SJCRH30 (cell line): ENCODE data around the gene IDH1. TPM values are rescaled to one million over a fixed set of nuclear protein-coding genes. Genes with fewer than 3 reads are reported as not detected.
A peak's percentile ranks its signal among the peaks of the same experiment; 100 is the strongest.

Experiments used
- DNase-seq, 2 experiments: peaks; one replicate each; pipeline ENCODE4 v3.0.0-alpha.2; 2015 to 2020
- H3K27ac ChIP-seq: fragments of 250-450 bp; sonication (Bioruptor Pico); 2 replicates; pipeline ENCODE4 v1.5.1; 2020; ENCODE audit warnings: mild to moderate bottlenecking, moderate library complexity
- H3K27me3 ChIP-seq: fragments of 250-450 bp; sonication (Bioruptor Pico); 2 replicates; pipeline ENCODE4 v1.5.1; 2020; ENCODE audit warnings: mild to moderate bottlenecking, moderate library complexity
- H3K36me3 ChIP-seq: fragments of 250-450 bp; sonication (Bioruptor Pico); 2 replicates; pipeline ENCODE4 v1.5.1; 2020; ENCODE audit warnings: mild to moderate bottlenecking, moderate library complexity
- H3K4me1 ChIP-seq: fragments of 250-450 bp; sonication (Bioruptor Pico); 2 replicates; pipeline ENCODE4 v1.5.1; 2020; ENCODE audit warnings: mild to moderate bottlenecking, moderate library complexity
- H3K4me3 ChIP-seq: fragments of 250-450 bp; sonication (Bioruptor Pico); 2 replicates; pipeline ENCODE4 v1.5.1; 2020; ENCODE audit warnings: mild to moderate bottlenecking, moderate library complexity
- H3K9me3 ChIP-seq: fragments of 250-450 bp; sonication (Bioruptor Pico); replicated peaks from 2 replicates; pipeline ENCODE4 v1.5.1; 2020; ENCODE audit warnings: mild to moderate bottlenecking, moderate library complexity
- total RNA-seq: library from RNA; depleted of rRNA; stranded (reverse); fragments of >200 nt; shearing (Covaris generic); gene quantifications from 2 replicates; pipeline ENCODE4 v1.2.3, GENCODE V29; 2014; rRNA removed

IDH1 gene
- total RNA-seq, 1 experiment from 2014 or later, result 66.4 TPM

DNA sequence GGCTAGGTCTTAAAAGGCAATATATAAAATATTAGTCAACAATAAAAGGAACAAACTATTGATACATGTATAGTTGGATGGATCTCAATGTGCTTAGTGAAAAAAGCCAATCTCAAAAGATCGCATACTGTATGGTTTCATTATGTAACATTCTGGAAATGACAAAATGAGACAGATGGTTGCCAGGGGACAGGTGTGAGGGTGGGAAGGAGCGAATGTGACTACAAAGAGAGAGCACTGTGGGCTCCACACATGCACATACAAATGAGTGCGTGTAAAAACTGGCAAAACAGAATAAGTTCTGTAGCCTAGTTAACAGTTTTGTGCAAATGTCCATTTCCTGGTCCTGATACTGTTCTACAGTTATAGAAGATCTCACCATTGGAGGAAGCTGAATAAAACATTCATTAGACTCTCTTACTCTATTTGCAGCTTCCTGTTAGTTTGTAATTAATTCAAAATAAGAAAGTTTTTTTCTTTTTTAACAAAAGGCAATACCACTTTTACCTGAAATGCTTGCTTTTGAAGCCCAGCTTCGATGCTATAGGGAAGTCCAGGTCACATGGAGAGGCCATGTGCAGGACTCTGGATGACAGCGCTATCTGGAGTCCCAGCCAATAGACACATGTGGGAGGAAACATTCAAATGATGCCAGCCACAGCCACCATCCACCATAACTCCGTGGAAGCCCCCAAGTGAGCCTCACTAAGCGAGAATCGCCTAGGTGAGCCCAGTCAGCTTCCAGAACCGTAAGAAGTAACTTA lies 44.0 kb downstream of the IDH1 start:
- H3K36me3 ChIP-seq, result no peaks in the 10 kb centered on the region
- H3K27me3 ChIP-seq, result no peaks in the 10 kb centered on the region
- DNase-seq, result peak; percentile 25 to 61
- no peaks in the 10 kb centered on the region for H3K9me3 ChIP-seq
- no peak overlapping the region for H3K27ac ChIP-seq
- no peak overlapping the region for H3K4me3 ChIP-seq
- H3K4me1 ChIP-seq, result peaks cover 6% of the 10 kb centered on the region; the same call in 1 of the 2 replicates

DNA sequence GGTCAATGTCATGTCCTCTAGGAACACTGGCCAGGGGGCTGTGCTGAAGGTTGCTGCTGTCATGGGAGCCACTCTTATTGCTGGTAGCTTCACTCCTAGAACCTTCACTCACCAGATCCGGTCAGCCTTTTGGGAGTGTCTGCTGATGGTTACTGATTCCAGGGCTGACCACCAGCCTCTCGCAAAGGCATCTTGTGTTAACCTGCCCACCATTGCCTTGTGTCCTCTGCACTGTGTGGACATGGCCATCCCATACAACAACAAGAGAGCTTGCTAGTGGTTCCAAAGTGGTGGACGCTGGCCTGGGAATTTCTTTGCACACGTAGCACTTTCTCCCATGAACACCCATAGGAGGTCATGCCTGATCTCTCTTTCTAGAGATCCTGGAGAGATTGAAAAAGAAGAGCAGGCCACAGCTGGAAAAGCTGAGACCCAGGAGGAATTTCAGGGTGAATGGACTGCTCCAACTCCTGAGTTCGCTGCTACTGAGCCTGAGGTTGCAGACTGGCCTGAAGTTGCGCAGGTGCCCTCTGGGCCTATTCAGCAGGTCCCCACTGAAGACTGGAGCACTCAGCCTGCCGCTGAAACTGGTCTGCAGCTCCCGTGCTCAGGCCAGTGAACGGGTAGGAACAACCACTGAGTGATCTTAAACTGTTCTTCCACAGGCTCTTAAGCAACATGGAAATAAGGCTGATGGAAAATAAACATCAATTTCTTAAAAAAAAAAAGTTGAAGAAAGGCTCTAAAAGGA lies 46.4 kb downstream of the IDH1 start:
- Histone ChIP-seq H3K27ac (no peak overlapping the region), H3K4me1 (peaks cover 6% of the 10 kb centered on the region; the same call in 1 of the 2 replicates), H3K4me3 (no peak overlapping the region), H3K27me3 (no peaks in the 10 kb centered on the region), H3K9me3 (no peaks in the 10 kb centered on the region), H3K36me3 (no peaks in the 10 kb centered on the region)
- DNase-seq, result no peak

DNA sequence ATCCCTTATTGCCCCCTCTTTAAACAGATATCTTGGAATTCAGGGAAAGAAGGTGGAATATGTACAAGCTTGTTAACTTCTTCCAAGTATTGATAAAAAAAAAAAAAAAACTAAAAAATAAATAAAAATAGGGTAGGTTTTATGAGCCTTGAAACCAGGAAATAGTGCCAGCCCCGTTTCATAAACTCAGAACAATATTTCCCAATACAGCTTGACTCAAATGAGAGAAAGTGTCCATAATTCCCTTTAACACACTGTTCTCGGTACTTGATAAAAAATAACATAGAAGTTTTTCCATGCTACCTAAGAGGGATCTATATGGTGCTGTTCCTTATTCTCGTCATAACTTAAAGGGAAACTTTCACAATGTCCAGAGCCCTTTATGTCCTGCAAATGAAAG lies 47.1 kb downstream of the IDH1 start:
- Histone ChIP-seq H3K4me1 (peaks cover 6% of the 10 kb centered on the region; the same call in 1 of the 2 replicates), H3K9me3 (no peaks in the 10 kb centered on the region), H3K27me3 (no peaks in the 10 kb centered on the region), H3K27ac (no peak overlapping the region), H3K36me3 (no peaks in the 10 kb centered on the region), H3K4me3 (no peak overlapping the region)
- DNase-seq, result no peak

DNA sequence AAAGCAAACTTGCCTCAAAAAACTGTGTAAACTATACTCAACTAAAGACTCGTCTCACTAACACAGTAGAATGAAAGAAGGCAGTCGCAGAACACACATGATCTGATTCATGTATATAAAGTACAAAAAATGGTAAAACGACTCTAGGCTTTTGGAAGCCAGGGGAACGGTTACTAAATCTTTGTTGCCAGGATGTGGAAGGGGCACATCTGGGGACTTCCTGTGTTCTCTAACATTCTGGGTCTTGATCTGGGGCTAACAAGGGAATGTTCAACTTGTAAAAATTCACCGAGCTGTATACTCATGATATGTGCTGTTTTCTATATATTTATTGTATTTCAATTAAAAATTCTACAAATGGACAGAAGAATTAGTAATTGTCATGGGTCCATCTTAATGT lies 50.7 kb downstream of the IDH1 start:
- no peak for DNase-seq
- H3K4me1 ChIP-seq, result no peaks in the 10 kb centered on the region
- H3K27me3 ChIP-seq, result no peaks in the 10 kb centered on the region
- no peaks in the 10 kb centered on the region for H3K36me3 ChIP-seq
- H3K9me3 ChIP-seq, result no peaks in the 10 kb centered on the region
- no peak overlapping the region for H3K4me3 ChIP-seq
- H3K27ac ChIP-seq, result no peak overlapping the region

DNA sequence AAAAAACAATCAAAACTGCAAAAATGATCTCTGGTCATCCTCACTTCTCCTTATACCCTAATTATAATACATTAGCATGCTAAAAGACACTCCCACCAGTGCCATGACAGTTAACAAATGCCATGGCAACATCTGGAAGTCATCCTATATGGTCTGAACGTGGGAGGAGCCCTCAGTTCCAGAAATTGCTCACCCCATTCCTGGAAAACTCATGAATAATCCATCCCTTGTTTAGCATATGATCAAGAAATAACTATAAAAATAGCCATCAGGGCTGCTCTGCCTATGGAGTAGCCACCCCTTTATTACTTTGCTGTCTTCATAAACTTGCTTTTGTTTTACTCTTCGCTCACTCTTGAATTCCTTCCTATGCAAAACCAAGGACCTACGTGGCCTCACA lies 59.3 kb downstream of the IDH1 start:
- H3K36me3 ChIP-seq, result no peaks in the 10 kb centered on the region
- no peak for DNase-seq
- H3K4me1 ChIP-seq, result no peaks in the 10 kb centered on the region
- no peak overlapping the region for H3K4me3 ChIP-seq
- H3K27me3 ChIP-seq, result no peaks in the 10 kb centered on the region
- H3K27ac ChIP-seq, result no peak overlapping the region
- no peaks in the 10 kb centered on the region for H3K9me3 ChIP-seq

DNA sequence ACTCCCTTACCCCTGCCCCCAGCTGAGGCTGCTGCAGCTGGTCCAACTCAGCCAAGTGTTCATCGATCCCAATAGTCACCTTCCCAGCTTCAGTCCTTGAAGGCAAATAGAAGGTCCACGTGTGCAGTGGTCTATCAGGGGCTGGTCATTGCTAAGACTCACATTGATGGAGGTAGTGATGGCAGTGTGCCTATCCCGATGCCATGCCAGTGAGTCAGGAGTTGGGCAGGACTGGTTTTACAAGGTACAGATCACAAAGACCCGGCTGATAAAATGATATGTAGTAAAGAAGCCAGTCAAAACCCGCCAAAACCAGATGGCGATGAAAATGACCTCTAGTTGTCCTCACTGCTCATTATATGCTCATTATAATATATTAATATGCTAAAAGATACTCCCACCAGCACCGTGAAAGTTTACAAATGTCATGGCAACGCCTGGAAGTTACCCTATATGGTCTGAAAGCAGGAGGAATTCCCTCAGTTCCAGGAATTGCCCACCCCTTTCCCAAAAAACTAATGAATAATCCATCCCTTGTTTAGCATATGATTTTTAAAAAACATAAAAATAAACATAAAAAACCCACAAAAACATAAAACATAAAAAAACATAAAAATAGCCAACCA lies 62.1 kb downstream of the IDH1 start:
- H3K4me1 ChIP-seq, result no peaks in the 10 kb centered on the region
- H3K27me3 ChIP-seq, result no peaks in the 10 kb centered on the region
- H3K36me3 ChIP-seq, result no peaks in the 10 kb centered on the region
- H3K4me3 ChIP-seq, result no peak overlapping the region
- H3K27ac ChIP-seq, result no peak overlapping the region
- no peak for DNase-seq
- no peaks in the 10 kb centered on the region for H3K9me3 ChIP-seq

DNA sequence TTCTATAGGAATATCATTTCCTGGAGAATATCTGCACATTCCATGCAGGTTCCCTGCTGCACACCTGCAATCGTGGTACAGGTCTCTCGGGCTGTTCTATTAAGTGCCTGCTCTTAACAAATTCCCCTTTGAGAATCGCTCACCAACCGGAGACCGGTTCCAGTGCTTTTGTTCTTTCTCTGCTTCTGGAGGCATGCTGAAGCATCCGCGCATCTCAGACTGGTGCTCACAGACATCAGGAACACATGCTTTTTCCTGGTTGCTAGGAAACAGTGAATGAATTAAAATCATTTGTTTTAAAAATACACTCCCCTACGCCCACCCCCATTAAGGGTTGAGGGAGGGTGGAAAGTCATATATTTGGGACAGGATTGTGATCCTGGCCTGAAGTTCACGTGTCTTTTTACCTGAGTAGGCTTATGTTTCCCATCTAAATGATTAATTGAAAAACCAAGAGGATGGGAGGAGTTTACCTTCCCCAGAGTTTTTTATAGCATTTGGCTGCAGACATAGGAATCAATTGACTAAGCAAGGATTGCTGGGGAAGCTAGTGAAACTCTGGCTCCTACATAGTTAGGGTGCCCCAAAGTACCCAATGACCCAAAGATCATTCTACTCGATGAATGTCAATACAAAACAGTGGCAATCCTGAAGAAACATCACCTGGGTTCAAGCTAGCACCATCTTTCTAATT lies 64.9 kb downstream of the IDH1 start, which contains the start of gene C2orf80:
C2orf80 (minus strand) TSS at position 221 of the 694 bp plus-strand sequence. CDS start 3,044 bp downstream, outside the sequence.
- no peak within 1 kb of the TSS for H3K4me3 ChIP-seq
- H3K36me3 ChIP-seq, result no peaks in the 10 kb centered on the region
- H3K4me1 ChIP-seq, result no peaks in the 10 kb centered on the region
- DNase-seq, result no peak
- no peak within 1 kb of the TSS for H3K27ac ChIP-seq
- H3K27me3 ChIP-seq, result no peaks in the 10 kb centered on the region
- H3K9me3 ChIP-seq, result no peaks in the 10 kb centered on the region

DNA sequence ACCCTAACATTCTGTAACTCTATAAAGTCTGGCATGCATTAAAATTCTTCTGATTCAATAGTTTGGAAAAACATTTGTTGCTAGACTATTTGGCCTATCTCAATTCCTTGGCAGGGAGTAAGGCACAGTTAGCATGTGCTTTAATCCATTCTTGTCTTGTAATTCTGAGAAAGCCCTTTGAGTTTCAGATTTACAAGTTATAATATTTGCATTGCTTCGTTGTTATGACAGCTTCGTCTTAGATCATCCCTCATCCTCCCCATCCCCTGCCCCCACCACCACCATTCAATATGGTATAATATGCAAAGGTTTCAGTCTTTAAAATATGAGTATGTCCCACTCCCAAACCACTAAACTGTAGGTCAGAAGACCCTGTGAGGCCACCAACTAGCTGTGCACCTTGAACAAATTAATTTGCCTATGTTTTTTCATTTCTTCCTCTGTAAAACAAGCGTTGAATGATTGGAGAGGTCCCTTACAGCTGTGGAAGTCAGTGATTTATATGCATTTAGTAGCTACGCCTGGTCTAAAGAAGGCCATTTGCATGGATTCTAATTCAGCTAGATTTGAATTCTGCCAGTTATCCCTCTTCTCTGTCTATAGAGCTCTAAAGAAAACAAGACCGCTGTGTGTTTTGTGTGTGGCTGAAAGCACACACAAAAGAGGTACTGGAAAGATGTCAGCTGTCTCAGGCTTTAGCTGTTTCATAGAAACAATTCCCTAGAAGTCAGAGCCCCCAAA lies 65.6 kb downstream of the IDH1 start:
- H3K4me3 ChIP-seq, result no peak overlapping the region
- no peaks in the 10 kb centered on the region for H3K27me3 ChIP-seq
- H3K9me3 ChIP-seq, result no peaks in the 10 kb centered on the region
- no peak overlapping the region for H3K27ac ChIP-seq
- no peak for DNase-seq
- H3K4me1 ChIP-seq, result peaks cover 2% of the 10 kb centered on the region
- no peaks in the 10 kb centered on the region for H3K36me3 ChIP-seq

DNA sequence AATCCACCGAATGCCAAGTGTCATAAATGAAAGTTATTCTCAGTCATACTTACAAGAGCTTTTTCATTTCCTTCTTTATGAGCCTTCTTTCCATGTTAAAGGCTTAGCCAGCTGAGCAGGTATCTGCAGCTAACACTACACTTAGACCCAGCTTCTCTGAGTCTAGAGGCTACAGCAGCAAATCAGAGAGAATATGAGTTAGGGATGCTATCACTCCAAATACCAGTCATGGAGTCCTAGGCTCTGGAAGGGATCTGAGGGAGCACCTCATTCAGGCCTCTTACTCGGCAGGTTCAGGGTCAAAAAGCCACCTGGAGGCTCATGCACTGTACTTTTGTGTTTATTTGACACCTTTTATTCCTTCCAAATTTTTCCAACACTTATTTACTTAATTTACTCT lies 68.0 kb downstream of the IDH1 start:
- Histone ChIP-seq H3K27ac (no peak overlapping the region), H3K4me1 (peaks cover 7% of the 10 kb centered on the region), H3K27me3 (no peaks in the 10 kb centered on the region), H3K4me3 (no peak overlapping the region), H3K36me3 (no peaks in the 10 kb centered on the region), H3K9me3 (no peaks in the 10 kb centered on the region)
- no peak for DNase-seq

DNA sequence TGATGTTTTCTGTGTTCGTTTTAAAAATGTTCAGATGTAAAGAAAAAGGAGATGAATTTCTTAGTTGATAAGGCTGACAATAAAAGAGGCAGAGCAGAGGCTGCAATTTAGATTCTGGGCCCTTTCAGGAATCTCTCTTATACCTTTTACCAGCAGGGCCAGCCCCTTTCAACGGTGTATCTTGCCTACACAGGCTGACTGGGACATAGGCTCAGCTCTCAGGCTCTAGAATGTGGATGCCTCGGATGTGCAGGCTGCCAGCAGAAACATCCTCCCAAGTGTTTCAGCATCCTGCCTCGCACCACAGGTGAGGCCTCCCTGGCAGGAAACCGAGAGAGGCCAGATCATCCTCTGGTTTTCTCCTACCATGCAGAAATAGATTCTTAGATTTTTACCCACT lies 68.4 kb downstream of the IDH1 start:
- H3K27ac ChIP-seq, result no peak overlapping the region
- H3K9me3 ChIP-seq, result no peaks in the 10 kb centered on the region
- H3K4me3 ChIP-seq, result no peak overlapping the region
- H3K36me3 ChIP-seq, result no peaks in the 10 kb centered on the region
- no peak for DNase-seq
- H3K4me1 ChIP-seq, result peaks cover 7% of the 10 kb centered on the region
- H3K27me3 ChIP-seq, result no peaks in the 10 kb centered on the region

Other genes with a start within 250 kb of the IDH1 start
- gene PLEKHM3, start 229.5 kb downstream of the IDH1 start, total RNA-seq, result 5.1 and 6.1 TPM in 2 replicates
- gene CRYGD, start 130.5 kb downstream of the IDH1 start, total RNA-seq, result not detected in 2 replicates
- not detected in 2 replicates for gene CRYGC, start 125.2 kb downstream of the IDH1 start, total RNA-seq
- gene CRYGB, start 108.9 kb downstream of the IDH1 start, total RNA-seq, result not detected in 2 replicates
- gene CRYGA, start 91.5 kb downstream of the IDH1 start, total RNA-seq, result not detected in 2 replicates
- not detected in 2 replicates for gene C2orf80, start 65.0 kb downstream of the IDH1 start, total RNA-seq
- 34.2 and 36.6 TPM in 2 replicates for gene PIKFYVE, start 11.2 kb upstream of the IDH1 start, total RNA-seq
- 0.16 TPM in 1 of 2 replicates, not detected in the other for gene PTH2R, start 151.7 kb upstream of the IDH1 start, total RNA-seq